SJSA1 (cell line): ENCODE results near the gene DMD. TPM values are rescaled to one million over a fixed set of nuclear protein-coding genes. Genes with fewer than 3 reads are reported as not detected.

Experiments used
- DNase-seq, 2 experiments: peaks; one replicate each; pipeline ENCODE4 v3.0.0-alpha.2; 2015 to 2020; ENCODE audit warnings: low spot score in 2 of 2, low read depth in 1 of 2
- H3K27ac ChIP-seq: fragments of 250-450 bp; sonication (Bioruptor Pico); 2 replicates; pipeline ENCODE4 v1.5.1; 2020; ENCODE audit warnings: mild to moderate bottlenecking, moderate library complexity
- H3K27me3 ChIP-seq: fragments of 250-450 bp; sonication (Bioruptor Pico); replicated peaks from 2 replicates; pipeline ENCODE4 v1.5.1; 2020; ENCODE audit warnings: mild to moderate bottlenecking, moderate library complexity
- H3K36me3 ChIP-seq: fragments of 250-450 bp; sonication (Bioruptor Pico); 2 replicates; pipeline ENCODE4 v1.5.1; 2020; ENCODE audit warnings: mild to moderate bottlenecking
- H3K4me1 ChIP-seq: fragments of 250-450 bp; sonication (Bioruptor Pico); replicated peaks from 2 replicates; pipeline ENCODE4 v1.6.1; 2021; ENCODE audit warnings: mild to moderate bottlenecking
- H3K4me3 ChIP-seq: fragments of 250-450 bp; sonication (Bioruptor Pico); 2 replicates; pipeline ENCODE4 v1.5.1; 2020; ENCODE audit warnings: mild to moderate bottlenecking
- H3K9me3 ChIP-seq: fragments of 250-450 bp; sonication (Bioruptor Pico); replicated peaks from 2 replicates; pipeline ENCODE4 v1.5.1; 2020; ENCODE audit warnings: mild to moderate bottlenecking
- total RNA-seq: library from RNA; depleted of rRNA; stranded (reverse); fragments of >200 nt; shearing (Covaris generic); gene quantifications from 2 replicates; pipeline ENCODE4 v1.2.3, GENCODE V29; 2014

DMD gene
- total RNA-seq, 1 experiment from 2014 or later, result 6.8 TPM

- peaks cover 16% of the 10 kb centered on the region for H3K4me1 ChIP-seq
- DNase-seq, result no peak
Observed at GRCh38 chrX:31550158-31550557, 1661.2 kb downstream of the DMD start.

GRCh38 chrX:31547816-31548215, 1663.5 kb downstream of the DMD start:
- Histone ChIP-seq H3K36me3 (no peaks in the 10 kb centered on the region), H3K4me3 (no peak overlapping the region), H3K9me3 (no peaks in the 10 kb centered on the region), H3K4me1 (peaks cover 16% of the 10 kb centered on the region), H3K27ac (no peak overlapping the region), H3K27me3 (no peaks in the 10 kb centered on the region)
- DNase-seq, result no peak

More at GRCh38 chrX:31550158-31550557, 1661.2 kb downstream of the DMD start:
- H3K27ac ChIP-seq, result no peak overlapping the region
- H3K27me3 ChIP-seq, result no peaks in the 10 kb centered on the region
- no peaks in the 10 kb centered on the region for H3K36me3 ChIP-seq
- no peaks in the 10 kb centered on the region for H3K9me3 ChIP-seq
- H3K4me3 ChIP-seq, result no peak overlapping the region

GRCh38 chrX:31547416-31547815, 1663.9 kb downstream of the DMD start:
- H3K9me3 ChIP-seq, result no peaks in the 10 kb centered on the region
- H3K4me3 ChIP-seq, result no peak overlapping the region
- no peaks in the 10 kb centered on the region for H3K36me3 ChIP-seq
- no peaks in the 10 kb centered on the region for H3K27me3 ChIP-seq
- peaks cover 16% of the 10 kb centered on the region for H3K4me1 ChIP-seq
- no peak for DNase-seq
- no peak overlapping the region for H3K27ac ChIP-seq

- Histone ChIP-seq H3K27ac (peak overlapping the region; percentile 79), H3K27me3 (no peaks in the 10 kb centered on the region), H3K4me3 (no peak overlapping the region)
Observed at GRCh38 chrX:31546126-31546525, 1665.2 kb downstream of the DMD start.

GRCh38 chrX:31545726-31546125, 1665.6 kb downstream of the DMD start:
- peak overlapping the region; percentile 79 for H3K27ac ChIP-seq
- DNase-seq, result no peak
- no peaks in the 10 kb centered on the region for H3K9me3 ChIP-seq
- peaks cover 16% of the 10 kb centered on the region for H3K4me1 ChIP-seq
- no peaks in the 10 kb centered on the region for H3K36me3 ChIP-seq
- H3K4me3 ChIP-seq, result no peak overlapping the region
- H3K27me3 ChIP-seq, result no peaks in the 10 kb centered on the region

More at GRCh38 chrX:31546126-31546525, 1665.2 kb downstream of the DMD start:
- peak; percentile 21 to 43 for DNase-seq
- Histone ChIP-seq H3K36me3 (no peaks in the 10 kb centered on the region), H3K9me3 (no peaks in the 10 kb centered on the region), H3K4me1 (peaks cover 16% of the 10 kb centered on the region)

GRCh38 chrX:31545191-31545590, 1666.2 kb downstream of the DMD start:
- H3K27ac ChIP-seq, result no peak overlapping the region
- H3K4me1 ChIP-seq, result peaks cover 16% of the 10 kb centered on the region
- H3K9me3 ChIP-seq, result no peaks in the 10 kb centered on the region
- no peaks in the 10 kb centered on the region for H3K36me3 ChIP-seq
- DNase-seq, result no peak
- no peak overlapping the region for H3K4me3 ChIP-seq
- H3K27me3 ChIP-seq, result no peaks in the 10 kb centered on the region

GRCh38 chrX:31543634-31544033, 1667.7 kb downstream of the DMD start:
- H3K4me3 ChIP-seq, result no peak overlapping the region
- H3K27me3 ChIP-seq, result no peaks in the 10 kb centered on the region
- no peak for DNase-seq
- no peaks in the 10 kb centered on the region for H3K36me3 ChIP-seq
- peaks cover 12% of the 10 kb centered on the region for H3K4me1 ChIP-seq
- H3K27ac ChIP-seq, result no peak overlapping the region
- H3K9me3 ChIP-seq, result no peaks in the 10 kb centered on the region

GRCh38 chrX:31542566-31542965, 1668.8 kb downstream of the DMD start:
- H3K27ac ChIP-seq, result no peak overlapping the region
- H3K27me3 ChIP-seq, result no peaks in the 10 kb centered on the region
- no peaks in the 10 kb centered on the region for H3K9me3 ChIP-seq
- H3K4me3 ChIP-seq, result no peak overlapping the region
- peaks cover 12% of the 10 kb centered on the region for H3K4me1 ChIP-seq
- DNase-seq, result no peak
- no peaks in the 10 kb centered on the region for H3K36me3 ChIP-seq

GRCh38 chrX:31540313-31540712, 1671.0 kb downstream of the DMD start:
- DNase-seq, result no peak
- Histone ChIP-seq H3K4me1 (no peaks in the 10 kb centered on the region), H3K27ac (no peak overlapping the region), H3K36me3 (no peaks in the 10 kb centered on the region), H3K4me3 (no peak overlapping the region), H3K9me3 (no peaks in the 10 kb centered on the region), H3K27me3 (no peaks in the 10 kb centered on the region)

- no peak for DNase-seq
- Histone ChIP-seq H3K27ac (no peak overlapping the region), H3K4me3 (no peak overlapping the region), H3K27me3 (no peaks in the 10 kb centered on the region), H3K9me3 (no peaks in the 10 kb centered on the region), H3K4me1 (no peaks in the 10 kb centered on the region), H3K36me3 (no peaks in the 10 kb centered on the region)
Observed at GRCh38 chrX:31527455-31528126, 1683.8 kb downstream of the DMD start.

- no peaks in the 10 kb centered on the region for H3K36me3 ChIP-seq
- H3K27ac ChIP-seq, result no peak overlapping the region
- no peaks in the 10 kb centered on the region for H3K9me3 ChIP-seq
- no peaks in the 10 kb centered on the region for H3K27me3 ChIP-seq
- no peaks in the 10 kb centered on the region for H3K4me1 ChIP-seq
- H3K4me3 ChIP-seq, result no peak overlapping the region
- DNase-seq, result no peak
Observed at GRCh38 chrX:31523884-31524536, 1687.3 kb downstream of the DMD start.

GRCh38 chrX:31522760-31523159, 1688.6 kb downstream of the DMD start:
- no peak for DNase-seq
- Histone ChIP-seq H3K9me3 (no peaks in the 10 kb centered on the region), H3K36me3 (no peaks in the 10 kb centered on the region), H3K4me1 (no peaks in the 10 kb centered on the region), H3K4me3 (no peak overlapping the region), H3K27ac (no peak overlapping the region), H3K27me3 (no peaks in the 10 kb centered on the region)

GRCh38 chrX:31521941-31522340, 1689.4 kb downstream of the DMD start:
- no peaks in the 10 kb centered on the region for H3K9me3 ChIP-seq
- no peak for DNase-seq
- no peaks in the 10 kb centered on the region for H3K27me3 ChIP-seq
- H3K36me3 ChIP-seq, result no peaks in the 10 kb centered on the region
- no peaks in the 10 kb centered on the region for H3K4me1 ChIP-seq
- no peak overlapping the region for H3K4me3 ChIP-seq
- H3K27ac ChIP-seq, result no peak overlapping the region

- no peaks in the 10 kb centered on the region for H3K9me3 ChIP-seq
- no peaks in the 10 kb centered on the region for H3K36me3 ChIP-seq
- no peaks in the 10 kb centered on the region for H3K27me3 ChIP-seq
- no peak overlapping the region for H3K27ac ChIP-seq
- H3K4me1 ChIP-seq, result no peaks in the 10 kb centered on the region
- H3K4me3 ChIP-seq, result no peak overlapping the region
- no peak for DNase-seq
Observed at GRCh38 chrX:31516527-31516926, 1694.8 kb downstream of the DMD start.
